ENCODE measurements around the gene ITPKC. TPM values are rescaled to one million over a fixed set of nuclear protein-coding genes. Genes with fewer than 3 reads are reported as not detected.

The ITPKC gene
- total and polyA plus RNA-seq, 10 of the 15 experiments (the other 5 are each of a cell fraction or from before 2014, with no cell fraction given) = 0.03 to 6.4 (median 3.5) TPM

- Histone ChIP-seq H3K4me3 (no peak overlapping the region), H2AFZ (ENCODE audit: control insufficient read depth, low read depth, low read length) (no peak overlapping the region), H3K27me3 (replicated peaks in 1 of 2; ENCODE audit: control insufficient read depth in 2 of 2, insufficient read depth in 2 of 2, low read length in 1 of 2) (no peaks in the 10 kb centered on the region), H3K9me3 (replicated peaks; ENCODE audit: control insufficient read depth, insufficient read depth, low read length) (no peaks in the 10 kb centered on the region), H3K4me1 (ENCODE audit: control insufficient read depth, insufficient read depth, low read length) (no peaks in the 10 kb centered on the region), H4K20me1 (ENCODE audit: control insufficient read depth, insufficient read depth) (no peaks in the 10 kb centered on the region), H3K9ac (ENCODE audit: control insufficient read depth, insufficient read depth, low read length) (no peak overlapping the region), H3K79me2 (ENCODE audit: control insufficient read depth, insufficient read depth, low read length) (no peaks in the 10 kb centered on the region), H3K4me2 (ENCODE audit: control insufficient read depth, insufficient read depth) (no peak overlapping the region), H3K36me3 (ENCODE audit: control insufficient read depth in 2 of 2, insufficient read depth in 2 of 2, low read length in 1 of 2) (peaks cover 0 to 8% of the 10 kb centered on the region in 2 experiments; a peak in 2 of 4 replicates), H3K27ac (ENCODE audit: control insufficient read depth, insufficient read depth) (no peak overlapping the region)
- in situ Hi-C loops (cut with MboI) = no loop called here
- no TSS peak for BruUV-seq (replicated peaks)
- ChIA-PET POLR2A (no interaction called here), RAD21 (ENCODE audit: unreplicated experiment) (no interaction called here), SMC1A (ENCODE audit: uncharacterized antibody, unreplicated experiment) (no interaction called here), CTCF (no interaction called here)
- intact Hi-C loops (cut with micrococcal nuclease; ENCODE audit: unreplicated experiment) = no loop called here
- no peak for TF ChIP-seq IKZF1 (conservative IDR thresholded peaks at IDR 0.05)
- TF ChIP-seq SMARCA5 (IDR thresholded peaks at IDR 0.05) = no peak
- TF ChIP-seq TBL1XR1 (IDR thresholded peaks at IDR 0.05; ENCODE audit: low read depth, low read length) = no peak
- TF ChIP-seq MLLT1 (IDR thresholded peaks at IDR 0.05) = no peak
- TF ChIP-seq PAX5 (IDR thresholded peaks at IDR 0.05; ENCODE audit: borderline replicate concordance, low read depth, low read length) = no peak
- TF ChIP-seq MXI1 (IDR thresholded peaks at IDR 0.05; ENCODE audit: low read depth, low read length) = no peak
- TF ChIP-seq ZNF217 (IDR thresholded peaks at IDR 0.05) = no peak
- TF ChIP-seq MTA2 (IDR thresholded peaks at IDR 0.05; ENCODE audit: low read depth) = no peak
- TF ChIP-seq CBX3 (IDR thresholded peaks at IDR 0.05; ENCODE audit: borderline replicate concordance, low read depth) = no peak
- TF ChIP-seq ZBTB11 (CRISPR knock-in tag; IDR thresholded peaks at IDR 0.05) = no peak
- TF ChIP-seq CBFB (IDR thresholded peaks at IDR 0.05; ENCODE audit: low read depth) = no peak
- TF ChIP-seq GATAD2B (conservative IDR thresholded peaks at IDR 0.05; ENCODE audit: low read depth) = no peak
- TF ChIP-seq FOS (IDR thresholded peaks at IDR 0.05; ENCODE audit: borderline replicate concordance, extremely low read depth, insufficient read length) = no peak
- TF ChIP-seq ESRRA (IDR thresholded peaks at IDR 0.05; ENCODE audit: low read length) = no peak
- TF ChIP-seq CREM (IDR thresholded peaks at IDR 0.05; ENCODE audit: low read depth) = no peak
- no peak for TF ChIP-seq SIX5 (IDR thresholded peaks at IDR 0.05; ENCODE audit: low read depth, low read length, severe bottlenecking)
- no peak for TF ChIP-seq CHD4 (IDR thresholded peaks at IDR 0.05)
- no peak for FAIRE-seq
- DNase-seq (ENCODE audit: low read depth, low spot score) = no peak
- over 99% methylated on average over 9 of the region's 9 CpGs for WGBS (ENCODE audit: insufficient coverage, insufficient replicate concordance, low lambda C conversion rate, missing lambda C conversion rate)
- no peak for ATAC-seq
Measured at GRCh38 chr19:40705362-40705651, 11.6 kb upstream of the ITPKC start.

Measured in GM12878 (cell line).